Activated CD4-positive, alpha-beta T cell treated with anti-CD3 and anti-CD28 coated beads, Interleukin-10, Interleukin-2, amounts not matched to agents 100 ng/mL and 50 ng/mL, durations not matched to agents 16 hours and 8 hours (primary cell): ENCODE data around the gene DLD.
"Not testable (repeated sequence)": the region's sequence is repeated elsewhere in the genome, so short reads cannot be mapped to it uniquely, and the experiment has no call there.

Source experiments
- DNase-seq: peaks from one replicate; pipeline ENCODE4 v3.0.0-alpha.2; 2020

Gene DLD

DNA sequence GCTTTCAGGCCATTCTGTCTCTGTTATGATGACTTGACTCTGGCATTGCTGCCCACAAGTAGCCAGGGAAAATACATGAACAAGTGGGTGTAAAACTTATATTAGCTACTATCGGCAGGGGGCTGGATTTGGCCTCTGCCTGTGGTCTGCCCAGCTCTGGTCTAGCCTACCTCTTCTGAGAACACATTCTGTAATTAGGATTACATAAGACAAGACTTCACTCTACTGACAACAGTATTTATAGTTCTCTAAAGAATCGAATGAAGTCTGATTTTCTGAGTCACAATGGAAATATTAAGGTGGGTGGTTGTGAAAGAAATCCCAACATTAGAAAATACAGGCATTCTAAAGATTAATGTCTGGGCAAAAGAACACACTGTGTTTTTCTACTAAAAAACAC lies 55.5 kb downstream of the DLD start:
- DNase-seq: no peak

DNA sequence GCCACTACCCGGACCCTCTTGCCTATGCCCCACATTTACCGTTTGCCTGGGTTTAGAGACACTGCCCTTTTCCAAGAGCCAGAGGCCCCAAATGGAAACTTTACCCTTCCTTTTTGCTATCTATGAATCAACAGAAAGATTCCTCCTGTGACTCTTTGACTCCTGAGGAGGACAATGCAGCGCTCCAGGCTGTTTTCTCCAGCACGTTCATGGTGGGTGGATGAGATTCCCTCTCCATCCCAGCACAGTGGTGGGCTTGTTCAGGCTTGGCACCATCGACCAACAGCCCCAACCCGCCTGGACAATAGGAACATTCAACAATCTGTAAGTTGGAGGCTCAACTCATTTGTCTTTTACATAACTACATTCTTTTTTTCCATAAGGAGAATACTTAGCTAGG lies 55.9 kb downstream of the DLD start:
- no peak for DNase-seq

DNA sequence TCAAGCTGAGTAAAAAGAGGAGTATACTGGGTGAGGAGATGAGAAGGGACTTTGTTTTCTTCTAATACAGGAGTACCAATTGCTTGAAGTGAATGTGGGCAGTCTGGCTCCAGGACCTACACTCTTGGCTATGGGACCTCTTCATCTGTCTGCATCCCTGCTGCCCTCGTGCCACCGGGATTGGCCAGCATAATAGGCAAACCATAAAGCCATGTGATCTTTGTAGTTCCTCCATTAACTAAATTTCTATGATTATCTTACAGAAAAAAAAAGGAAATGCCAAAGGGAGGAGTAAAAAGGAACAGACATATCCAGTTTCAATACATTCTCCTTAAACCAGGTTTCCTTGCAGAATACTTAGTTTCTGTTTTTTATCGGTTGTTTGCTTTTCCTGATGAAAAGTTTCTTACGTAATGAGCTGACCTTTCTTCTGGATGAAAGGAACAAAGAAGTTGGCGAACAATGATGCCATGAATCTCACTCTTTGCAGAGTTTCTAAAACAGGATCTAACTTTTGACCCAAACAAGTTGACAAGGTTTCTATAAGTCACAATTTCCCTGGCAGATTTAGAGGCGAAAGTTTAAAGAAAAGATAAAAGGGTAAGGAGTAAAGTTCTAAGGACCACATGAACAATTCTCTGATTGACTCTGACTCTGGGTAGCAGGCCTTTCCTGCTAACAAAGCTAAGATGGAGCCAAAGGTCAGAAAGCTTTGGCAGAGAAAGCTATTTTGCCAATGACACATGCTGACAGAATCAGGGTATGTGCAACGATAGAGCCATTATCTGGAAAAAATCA lies 57.9 kb downstream of the DLD start:
- no peak for DNase-seq

GRCh38 chr7:107949443-107949935 lies 58.5 kb downstream of the DLD start:
- DNase-seq: no peak

DNA sequence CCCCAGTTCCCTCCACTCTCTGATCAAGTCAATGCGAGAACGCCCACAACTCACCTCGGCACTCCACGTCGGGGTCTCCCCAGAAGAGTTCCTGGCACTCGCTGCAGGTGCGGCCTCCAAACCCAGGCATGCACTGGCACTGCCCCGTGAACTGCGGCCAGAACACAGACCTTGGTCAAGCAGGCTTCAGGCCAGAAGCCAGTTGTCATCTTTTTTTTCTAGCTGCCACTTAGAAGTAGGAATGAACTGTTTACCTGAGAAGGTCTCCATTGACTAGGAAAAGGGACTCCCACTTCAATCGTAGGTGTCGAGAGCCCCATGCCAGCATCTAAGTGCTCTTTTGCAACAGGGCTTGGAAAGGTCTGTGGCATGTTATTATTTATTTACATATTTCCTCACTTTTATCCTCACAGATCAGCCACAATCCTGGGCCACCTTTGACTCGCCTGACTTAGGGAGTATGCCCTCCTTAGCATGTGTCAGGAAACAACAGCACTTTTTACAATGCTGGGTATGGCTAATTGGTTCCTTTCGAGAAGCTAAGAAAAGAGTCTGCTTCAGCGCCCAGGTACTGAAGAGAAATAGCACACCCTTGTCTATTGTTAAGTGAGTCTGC lies 60.3 kb downstream of the DLD start:
- DNase-seq: no peak

DNA sequence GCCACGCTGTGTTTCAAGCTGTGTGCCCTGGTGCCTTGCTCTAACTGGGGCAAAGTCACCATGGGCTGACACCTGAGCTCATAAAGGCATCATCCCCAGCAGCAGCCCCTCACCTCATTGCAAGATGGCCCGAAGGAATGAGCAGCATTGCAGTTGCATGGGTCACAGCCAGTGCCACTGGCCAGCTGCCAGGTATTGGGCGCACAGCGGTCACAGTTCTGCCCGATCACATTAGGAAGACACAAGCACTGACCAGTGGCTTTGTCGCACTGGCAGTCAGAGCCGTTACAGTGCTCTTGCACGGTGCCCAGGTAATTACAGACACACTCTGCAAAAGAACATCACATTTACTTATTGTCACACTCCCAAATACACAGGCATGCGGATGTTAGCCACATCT lies 60.9 kb downstream of the DLD start:
- DNase-seq: no peak

DNA sequence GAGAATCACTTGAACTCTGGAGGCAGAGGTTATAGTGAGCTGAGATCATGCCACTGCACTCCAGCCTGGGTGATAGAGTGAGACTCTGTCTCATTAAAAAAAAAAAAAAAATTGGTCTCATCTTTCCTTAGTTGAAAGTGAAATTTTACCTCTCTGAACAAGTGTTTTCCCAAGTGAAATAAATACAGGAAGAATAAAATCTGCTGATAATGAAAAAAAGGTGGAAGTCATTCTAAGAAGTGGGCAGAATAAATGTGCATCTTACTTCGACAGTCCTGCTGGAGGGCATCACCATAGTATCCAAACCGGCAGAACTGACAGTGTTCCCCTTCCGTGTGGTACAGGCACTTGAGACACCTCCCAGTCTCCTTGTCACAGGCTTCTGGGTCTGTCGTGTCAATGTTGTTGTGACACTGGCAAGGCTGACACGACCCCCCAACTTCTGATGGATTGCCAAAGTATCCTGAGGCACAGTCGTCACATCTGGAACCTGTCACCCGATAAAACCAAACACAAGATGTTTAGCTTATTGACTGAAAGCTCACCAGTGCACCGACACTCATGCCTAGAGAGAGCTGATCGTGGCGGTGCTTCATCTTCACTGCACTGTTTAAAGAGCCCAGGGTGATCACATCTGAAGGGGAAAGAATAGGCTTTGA lies 62.4 kb downstream of the DLD start:
- no peak for DNase-seq

- DNase-seq: no peak
Measured at GRCh38 chr7:107953924-107954303, 62.9 kb downstream of the DLD start.

- DNase-seq: no peak
Measured at GRCh38 chr7:107955394-107955793, 64.4 kb downstream of the DLD start.

DNA sequence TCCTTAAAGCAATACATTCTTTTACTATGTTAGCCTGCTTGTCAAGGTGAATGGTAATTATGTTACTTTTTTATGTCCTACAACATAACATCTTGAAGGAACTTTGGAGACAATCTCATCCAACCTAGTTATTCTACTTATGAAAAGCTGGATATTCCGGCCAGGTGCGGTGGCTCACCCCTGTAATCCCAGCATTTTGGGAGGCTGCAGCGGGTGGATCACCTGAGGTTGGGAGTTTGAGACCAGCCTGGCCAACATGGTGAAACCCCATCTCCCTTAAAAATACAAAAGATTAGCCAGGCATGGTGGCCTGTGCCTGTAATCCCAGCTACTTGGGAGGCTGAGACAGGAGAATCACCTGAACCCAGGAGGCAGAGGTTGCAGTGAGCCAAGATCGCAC lies 66.0 kb downstream of the DLD start:
- not testable (repeated sequence) for DNase-seq

DNA sequence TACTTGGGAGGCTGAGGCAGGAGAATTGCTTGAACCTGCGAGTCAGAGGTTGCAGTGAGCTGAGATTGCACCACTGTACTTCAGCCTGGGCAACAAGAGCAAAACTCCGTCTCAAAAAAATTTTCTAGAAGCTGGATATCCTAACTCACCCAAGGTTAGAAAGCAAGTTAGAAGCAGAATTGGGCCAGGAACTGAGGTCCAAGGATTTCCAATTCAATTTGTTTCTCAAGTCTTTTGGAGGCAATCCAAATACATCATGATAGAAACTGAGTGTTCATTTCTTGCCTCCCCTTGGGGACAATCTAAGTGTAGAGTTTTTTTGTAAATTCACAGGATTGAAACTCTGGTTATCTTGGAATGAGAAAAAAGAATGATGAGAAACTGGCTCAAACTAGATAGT lies 66.5 kb downstream of the DLD start:
- DNase-seq: no peak

DNA sequence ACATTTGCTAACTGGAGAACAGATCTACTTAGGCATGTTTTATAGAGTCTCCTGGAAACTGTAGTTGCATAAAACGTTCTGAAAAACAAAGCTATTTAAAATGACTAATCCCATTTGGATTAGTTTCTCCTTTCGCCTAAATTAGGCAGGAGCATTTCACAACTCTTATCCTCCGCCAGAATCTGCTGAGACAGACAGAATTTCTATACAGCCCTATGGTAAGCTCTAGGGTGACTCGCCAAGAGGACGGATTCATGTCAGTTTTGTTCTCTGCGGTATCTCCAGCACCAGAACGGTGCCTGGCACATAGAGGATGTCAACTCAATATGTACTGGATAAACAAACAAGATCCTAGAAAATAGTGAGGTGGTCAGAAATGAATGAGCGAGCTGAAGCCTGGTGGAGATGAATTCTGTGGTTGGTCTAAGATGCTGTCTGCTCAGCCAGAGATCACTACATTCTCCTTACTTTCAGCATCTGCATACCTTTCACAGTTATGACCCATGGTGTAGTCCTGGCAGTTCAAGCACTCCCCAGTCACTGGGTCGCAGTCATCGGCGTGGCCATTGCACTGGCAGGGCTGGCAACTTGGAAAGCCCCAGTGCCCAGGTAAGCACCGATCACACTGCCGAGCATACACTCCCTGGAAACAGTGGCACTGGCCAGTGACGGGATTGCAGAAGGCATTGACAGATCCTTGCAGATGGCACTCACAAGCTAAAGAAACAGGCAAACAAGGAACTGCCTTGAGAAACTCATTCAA lies 68.0 kb downstream of the DLD start:
- DNase-seq: no peak

DNA sequence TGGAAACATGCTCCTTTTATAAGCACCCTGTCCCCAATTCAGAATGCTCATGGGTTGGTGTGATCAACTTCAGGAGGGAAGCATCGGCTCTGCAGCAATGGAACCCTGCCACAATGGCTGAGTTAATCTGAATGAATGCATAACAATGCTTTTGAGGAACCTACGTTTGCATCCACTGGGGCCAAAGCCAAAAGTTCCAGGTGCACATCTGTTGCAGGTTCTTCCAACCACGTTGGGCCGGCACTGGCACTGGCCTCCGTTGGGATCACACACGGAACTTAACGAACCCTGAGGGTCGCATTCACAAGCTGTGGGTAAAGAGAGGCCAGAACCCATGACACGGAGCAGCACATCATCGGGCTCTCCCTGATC lies 68.5 kb downstream of the DLD start:
- no peak for DNase-seq

DNA sequence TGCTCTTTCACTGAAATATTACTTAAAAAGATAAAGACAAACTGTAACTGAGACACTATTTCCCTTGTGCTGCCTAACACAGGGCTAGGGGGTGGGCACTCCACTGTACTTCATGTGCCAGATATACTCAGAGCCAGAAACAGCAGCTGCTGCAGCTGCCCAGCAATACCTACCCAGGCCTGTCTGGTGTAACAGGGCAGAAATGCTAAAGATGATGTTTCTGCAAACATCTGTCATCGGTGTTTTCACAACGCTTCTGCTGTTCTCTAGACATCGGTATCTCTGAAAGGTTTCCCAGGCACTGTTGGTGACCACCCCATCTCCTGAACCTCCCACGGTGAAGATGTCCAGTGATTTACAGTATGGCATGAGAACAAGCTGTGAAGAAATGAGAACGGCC lies 69.3 kb downstream of the DLD start:
- DNase-seq: no peak

- DNase-seq: no peak
Measured at GRCh38 chr7:107961405-107961804, 70.4 kb downstream of the DLD start.

- no peak for DNase-seq
Measured at GRCh38 chr7:107962817-107963216, 71.8 kb downstream of the DLD start.

DNA sequence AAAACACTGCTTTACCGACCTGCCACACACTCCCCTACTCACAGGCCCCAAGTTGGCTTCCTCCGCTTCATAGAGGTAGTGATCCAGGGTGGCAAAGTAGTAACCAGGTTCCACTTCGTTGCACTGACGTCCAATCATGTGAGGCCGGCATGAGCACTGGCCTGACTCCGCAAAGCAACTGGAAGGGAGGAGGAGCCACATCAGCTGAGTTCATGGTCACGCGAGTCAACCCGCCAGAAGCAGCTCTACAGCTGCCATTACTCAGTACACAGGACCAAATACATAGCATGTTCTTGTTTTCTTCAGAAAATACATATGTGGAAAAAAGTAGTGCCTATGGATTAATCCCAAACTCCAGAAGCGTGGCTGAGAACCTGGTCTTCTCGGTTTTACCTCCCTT lies 73.5 kb downstream of the DLD start:
- DNase-seq: no peak

DNA sequence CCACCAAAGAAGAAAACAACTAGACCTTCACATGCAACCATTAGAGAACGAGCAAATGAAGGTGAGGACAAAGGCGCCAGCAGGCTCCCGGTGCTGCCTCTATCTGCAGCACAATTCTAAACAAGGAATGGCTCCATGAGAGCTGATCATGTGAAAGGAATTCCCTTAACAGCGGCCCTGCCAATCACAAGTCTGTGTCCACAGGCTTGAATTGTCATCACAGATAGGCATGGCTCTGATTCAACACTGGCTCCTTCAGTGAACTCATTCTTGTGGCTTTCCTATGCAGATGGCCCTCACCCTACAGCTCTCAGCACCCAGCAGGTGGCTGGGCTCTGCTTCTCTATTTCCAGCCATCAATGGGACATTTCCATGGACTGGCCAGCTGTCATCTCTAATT lies 75.7 kb downstream of the DLD start:
- DNase-seq: no peak

DNA sequence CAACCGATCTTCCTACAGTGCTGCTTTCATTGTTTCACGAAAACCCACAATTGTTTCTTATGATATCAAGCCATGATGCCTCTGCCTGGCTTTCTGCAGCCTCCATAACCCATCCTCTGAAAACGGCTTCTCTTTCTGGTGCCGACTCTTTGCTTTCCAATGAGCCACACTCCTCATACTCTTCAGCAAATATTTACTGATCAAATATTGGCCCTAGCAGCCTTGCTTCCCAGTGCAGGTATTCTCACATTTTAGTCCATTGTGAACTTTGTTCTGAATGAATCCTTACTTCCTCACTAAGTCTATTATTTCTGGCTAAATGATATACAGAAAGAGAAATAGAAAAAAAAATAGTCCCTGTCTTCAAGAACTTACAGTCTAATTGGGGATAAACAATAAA lies 76.4 kb downstream of the DLD start:
- no peak for DNase-seq

GRCh38 chr7:107968449-107968848 lies 77.5 kb downstream of the DLD start:
- DNase-seq: no peak

GRCh38 chr7:107969856-107970255 lies 78.9 kb downstream of the DLD start:
- no peak for DNase-seq
